ENCODE results near the gene ATP10D. TPM values are rescaled to one million over a fixed set of nuclear protein-coding genes. Genes with fewer than 3 reads are reported as not detected.

Gene ATP10D
- total RNA-seq, 1 experiment from 2014 or later: 3.8 TPM

- H3K4me1 Mint-ChIP-seq: peaks cover 13 to 14% of the 10 kb centered on the region in 2 experiments
- Histone ChIP-seq H3K79me2 (ENCODE audit: insufficient read depth, low read length) (no peaks in the 10 kb centered on the region), H3K27me3 (ENCODE audit: insufficient read depth, low read length) (no peaks in the 10 kb centered on the region), H3K79me1 (ENCODE audit: insufficient read depth, low read depth, low read length, poor library complexity, severe bottlenecking) (no peaks in the 10 kb centered on the region), H3K23ac (ENCODE audit: insufficient read length, low read depth, low read length) (no peak overlapping the region), H2BK120ac (ENCODE audit: low read depth, low read length, poor library complexity, severe bottlenecking) (no peak overlapping the region), H2BK20ac (ENCODE audit: low read depth, low read length, poor library complexity, severe bottlenecking) (no peak overlapping the region), H4K5ac (ENCODE audit: insufficient read length, low read depth, low read length) (no peak overlapping the region), H4K8ac (replicated peaks; ENCODE audit: insufficient read length, low read depth, low read length) (no peak overlapping the region), H3K4ac (ENCODE audit: low read depth, low read length) (no peak overlapping the region), H4K20me1 (ENCODE audit: control insufficient read depth, insufficient read depth, insufficient read length) (no peaks in the 10 kb centered on the region), H3K23me2 (ENCODE audit: insufficient read length, low read depth, low read length, poor library complexity, severe bottlenecking) (no peaks in the 10 kb centered on the region), H3K27ac (ENCODE audit: insufficient read length, low read depth, low read length) (no peak overlapping the region), H2AFZ (ENCODE audit: low read length) (no peak overlapping the region), H3K14ac (ENCODE audit: insufficient read depth, low read length) (no peak overlapping the region), H2BK5ac (ENCODE audit: insufficient read length, low read length) (no peak overlapping the region), H3T11ph (ENCODE audit: low read length) (no peak overlapping the region), H3K18ac (ENCODE audit: insufficient read length, low read depth, low read length) (no peak overlapping the region), H3K9me3 (ENCODE audit: control insufficient read depth, low read depth, low read length) (no peaks in the 10 kb centered on the region), H3K9ac (ENCODE audit: extremely low read depth, insufficient read length, low read length) (no peak overlapping the region), H3K56ac (ENCODE audit: insufficient read length, low read depth, low read length) (no peak overlapping the region), H2BK12ac (ENCODE audit: insufficient read length, low read depth, low read length) (no peak overlapping the region), H3K4me1 (ENCODE audit: insufficient read depth, low read length) (no peaks in the 10 kb centered on the region), H2AK5ac (ENCODE audit: insufficient read length, low read length) (no peak overlapping the region), H4K91ac (ENCODE audit: insufficient read length, low read depth, low read length) (no peak overlapping the region), H3K4me2 (ENCODE audit: insufficient read depth, insufficient read length, low read length) (no peak overlapping the region), H2BK15ac (ENCODE audit: low read depth, low read length) (no peak overlapping the region)
- H3K27me3 Mint-ChIP-seq (ENCODE audit: low read depth): no peaks in the 10 kb centered on the region
- no peak for DNase-seq
- no peak overlapping the region for H3K27ac Mint-ChIP-seq
- no CpG with 5 or more reads among the region's 2 CpGs for WGBS (ENCODE audit: extremely low coverage, insufficient read length, low lambda C conversion rate)
- H3K9me3 Mint-ChIP-seq: no peaks in the 10 kb centered on the region
- no peaks in the 10 kb centered on the region; a peak in 1 of 7 replicates for H3K36me3 Mint-ChIP-seq (ENCODE audit: insufficient read depth in 1 of 3, low read depth in 3 of 3)
- H3K4me3 Mint-ChIP-seq: no peak overlapping the region
- peak; percentile 17; the same call in 1 of the 3 replicates for TF ChIP-seq CTCF (conservative IDR thresholded peaks at IDR 0.05)
Measured at GRCh38 chr4:47510506-47511143, 25.6 kb downstream of the ATP10D start.
